Uterus (tissue), 4 donors: ENCODE results near the gene OVOL3. TPM values are rescaled to one million over a fixed set of nuclear protein-coding genes. Genes with fewer than 3 reads are reported as not detected.

Experiments used
- DNase-seq, 2 donors: peaks; one replicate each; pipeline ENCODE4 v3.0.0-alpha.2; 2019 to 2020
- H3K27ac ChIP-seq, 2 donors: fragments of 200-600 bp; sonication (generic); 1 replicate in 1 of 2; 2 replicates in 1 of 2; pipeline ENCODE4 v1.5.1; 2016 to 2018
- H3K27me3 ChIP-seq, 2 donors: fragments of 200-600 bp; sonication (generic); one replicate each; pipeline ENCODE4 v1.5.1; 2018 to 2019; ENCODE audit warnings: control low read depth in 1 of 2
- H3K36me3 ChIP-seq, 2 donors: fragments of 200-600 bp; sonication (generic); one replicate each; pipeline ENCODE4 v1.5.1; 2019; ENCODE audit warnings: control low read depth in 1 of 2
- H3K4me1 ChIP-seq, 2 donors: fragments of 200-600 bp; sonication (generic); one replicate each; pipeline ENCODE4 v1.5.1; 2018 to 2019; ENCODE audit warnings: control low read depth in 1 of 2
- H3K4me3 ChIP-seq, 2 donors: fragments of 200-600 bp; sonication (generic); 1 replicate in 1 of 2; 2 replicates in 1 of 2; pipeline ENCODE4 v1.5.1; 2018 to 2019; ENCODE audit warnings: mild to moderate bottlenecking in 1 of 2
- H3K9me3 ChIP-seq, 2 donors: fragments of 200-600 bp; sonication (generic); one replicate each; pipeline ENCODE4 v1.5.1; 2019; ENCODE audit warnings: control low read depth in 1 of 2
- CTCF ChIP-seq, 4 experiments: fragments of 200-600 bp in 2 of 4; fragments of 450-650 bp in 2 of 4; sonication (generic) in 2 of 4; IDR thresholded peaks; one replicate each; pipeline ENCODE4 v1.5.1; 2016 to 2019; ENCODE audit warnings: antibody characterized with exemption in 4 of 4, mild to moderate bottlenecking in 2 of 4, moderate library complexity in 1 of 4
- POLR2A ChIP-seq, 2 donors: fragments of 450-650 bp; IDR thresholded peaks; one replicate each; pipeline ENCODE4 v1.6.1; 2016; ENCODE audit warnings: antibody characterized with exemption in 2 of 2, mild to moderate bottlenecking in 1 of 2, moderate library complexity in 1 of 2
- intact Hi-C: fragments of 100-400 bp; cut with DNase I; formaldehyde crosslinking; loops from one replicate; pipeline ENCODE4 v1.15.1; 2023; ENCODE audit warnings: low total_unique reads
- total RNA-seq, 4 donors: library from RNA; depleted of rRNA in 3 of 4; stranded (reverse); fragments of >200 nt in 3 of 4; gene quantifications; one replicate each; pipeline versions ENCODE4 v1.1.0 to v1.2.4, GENCODE V29; 2014 to 2023
- donor health status: DM: yes; HTN: yes; CAD: no.

OVOL3 gene
- total RNA-seq, 4 donors from 2014 or later = not detected

- Histone ChIP-seq H3K27ac (peak overlapping the region; percentile 94 to 98), H3K4me3 (no peak overlapping the region), H3K36me3 (no peaks in the 10 kb centered on the region), H3K27me3 (no peaks in the 10 kb centered on the region), H3K9me3 (no peaks in the 10 kb centered on the region), H3K4me1 (peaks cover 0 to 5% of the 10 kb centered on the region in 2 donors)
- no peak for DNase-seq
- intact Hi-C loops = no loop called here
- no peak for TF ChIP-seq POLR2A (IDR thresholded peaks at IDR 0.05)
- no peak for TF ChIP-seq CTCF (IDR thresholded peaks at IDR 0.05)
These were observed 39.6 kb downstream of the OVOL3 start for GRCh38 chr19:36150586-36150985.

- peak overlapping the region; percentile 44 to 50 for H3K4me3 ChIP-seq
- intact Hi-C loops = no loop called here
- H3K27ac ChIP-seq = peak overlapping the region; percentile 94 to 98
- peaks cover 0 to 5% of the 10 kb centered on the region in 2 donors for H3K4me1 ChIP-seq
- TF ChIP-seq POLR2A (IDR thresholded peaks at IDR 0.05) = peak; percentile 26 to 47
- TF ChIP-seq CTCF (IDR thresholded peaks at IDR 0.05) = no peak
- no peaks in the 10 kb centered on the region for H3K9me3 ChIP-seq
- DNase-seq = peak; percentile 68
- no peaks in the 10 kb centered on the region for H3K27me3 ChIP-seq
- H3K36me3 ChIP-seq = no peaks in the 10 kb centered on the region
These were observed 40.4 kb downstream of the OVOL3 start for GRCh38 chr19:36151144-36152018.

- H3K4me1 ChIP-seq = peaks cover 0 to 5% of the 10 kb centered on the region in 2 donors
- intact Hi-C loops = no loop called here
- H3K4me3 ChIP-seq = peak overlapping the region; percentile 44 to 50
- peak overlapping the region; percentile 94 to 98 for H3K27ac ChIP-seq
- TF ChIP-seq CTCF (IDR thresholded peaks at IDR 0.05) = no peak
- no peak for TF ChIP-seq POLR2A (IDR thresholded peaks at IDR 0.05)
- H3K36me3 ChIP-seq = no peaks in the 10 kb centered on the region
- no peaks in the 10 kb centered on the region for H3K27me3 ChIP-seq
- H3K9me3 ChIP-seq = no peaks in the 10 kb centered on the region
- no peak for DNase-seq
These were observed 41.0 kb downstream of the OVOL3 start for GRCh38 chr19:36152019-36152351.

GRCh38 chr19:36152352-36153091, 41.6 kb downstream of the OVOL3 start, which contains the start of gene COX7A1:
COX7A1 (minus strand) TSS chr19:36152447; CDS start chr19:36152407, 40 bp downstream.
- DNase-seq = peak; percentile 71 to 74
- intact Hi-C loops = no loop called here
- peak within 1 kb of the TSS; percentile 94 to 98 for H3K27ac ChIP-seq
- no peaks in the 10 kb centered on the region for H3K36me3 ChIP-seq
- TF ChIP-seq CTCF (IDR thresholded peaks at IDR 0.05) (no peak), POLR2A (IDR thresholded peaks at IDR 0.05) (peak; percentile 42 to 51)
- peaks cover 0 to 5% of the 10 kb centered on the region in 2 donors for H3K4me1 ChIP-seq
- H3K27me3 ChIP-seq = no peaks in the 10 kb centered on the region
- no peaks in the 10 kb centered on the region for H3K9me3 ChIP-seq
- H3K4me3 ChIP-seq = peak within 1 kb of the TSS; percentile 44 to 50

GRCh38 chr19:36153126-36153525, 42.2 kb downstream of the OVOL3 start:
- intact Hi-C loops = no loop called here
- Histone ChIP-seq H3K36me3 (no peaks in the 10 kb centered on the region), H3K4me1 (peaks cover 0 to 5% of the 10 kb centered on the region in 2 donors), H3K27ac (peak overlapping the region; percentile 94 to 98), H3K27me3 (no peaks in the 10 kb centered on the region), H3K9me3 (no peaks in the 10 kb centered on the region), H3K4me3 (peak overlapping the region; percentile 44 to 50)
- TF ChIP-seq CTCF (IDR thresholded peaks at IDR 0.05) (no peak), POLR2A (IDR thresholded peaks at IDR 0.05) (no peak)
- DNase-seq = no peak
